Measurements from ENCODE around the gene ADAM12. TPM values are rescaled to one million over a fixed set of nuclear protein-coding genes. Genes with fewer than 3 reads are reported as not detected.

ADAM12 gene
- total and polyA plus RNA-seq, 12 donors = 0.08 to 3.9 (median 0.53) TPM

DNA sequence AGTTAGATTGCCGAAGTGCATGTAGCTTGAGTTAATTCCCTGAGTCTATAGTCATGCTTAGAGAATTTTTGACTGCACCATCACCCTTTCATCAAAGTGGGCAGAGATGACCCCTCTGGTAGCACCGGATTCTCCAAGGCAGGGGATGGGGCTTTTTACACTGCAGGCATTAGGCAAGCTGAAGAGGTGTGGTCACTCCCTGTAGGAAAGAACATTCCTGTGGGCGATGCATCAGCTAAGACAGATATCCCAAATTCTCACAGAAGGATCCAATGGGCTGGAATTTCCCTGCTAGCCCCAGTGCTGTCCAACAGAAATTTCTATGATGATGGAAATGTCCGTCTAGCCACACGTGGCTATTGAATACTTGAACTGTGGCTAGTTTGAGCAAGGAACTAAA lies 118.2 kb downstream of the ADAM12 start:
- no peaks in the 10 kb centered on the region for H3K36me3 ChIP-seq (replicated peaks in 1 of 2)
- no peak overlapping the region for H3K4me3 ChIP-seq
- 83 to 92% (median 90%) methylated on average over 5 of the region's 5 CpGs for WGBS, 4 donors
- TF ChIP-seq, protein P1, sequence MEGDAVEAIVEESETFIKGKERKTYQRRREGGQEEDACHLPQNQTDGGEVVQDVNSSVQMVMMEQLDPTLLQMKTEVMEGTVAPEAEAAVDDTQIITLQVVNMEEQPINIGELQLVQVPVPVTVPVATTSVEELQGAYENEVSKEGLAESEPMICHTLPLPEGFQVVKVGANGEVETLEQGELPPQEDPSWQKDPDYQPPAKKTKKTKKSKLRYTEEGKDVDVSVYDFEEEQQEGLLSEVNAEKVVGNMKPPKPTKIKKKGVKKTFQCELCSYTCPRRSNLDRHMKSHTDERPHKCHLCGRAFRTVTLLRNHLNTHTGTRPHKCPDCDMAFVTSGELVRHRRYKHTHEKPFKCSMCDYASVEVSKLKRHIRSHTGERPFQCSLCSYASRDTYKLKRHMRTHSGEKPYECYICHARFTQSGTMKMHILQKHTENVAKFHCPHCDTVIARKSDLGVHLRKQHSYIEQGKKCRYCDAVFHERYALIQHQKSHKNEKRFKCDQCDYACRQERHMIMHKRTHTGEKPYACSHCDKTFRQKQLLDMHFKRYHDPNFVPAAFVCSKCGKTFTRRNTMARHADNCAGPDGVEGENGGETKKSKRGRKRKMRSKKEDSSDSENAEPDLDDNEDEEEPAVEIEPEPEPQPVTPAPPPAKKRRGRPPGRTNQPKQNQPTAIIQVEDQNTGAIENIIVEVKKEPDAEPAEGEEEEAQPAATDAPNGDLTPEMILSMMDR (IDR thresholded peaks at IDR 0.05) = no peak
- TF ChIP-seq POLR2A (IDR thresholded peaks at IDR 0.05) = no peak
- no peaks in the 10 kb centered on the region for H3K4me1 ChIP-seq (replicated peaks in 1 of 2)
- intact Hi-C loops (cut with DNase I) = no loop called here
- DNase-seq = no peak
- no peaks in the 10 kb centered on the region for H3K9me3 ChIP-seq (replicated peaks in 1 of 3)
- H3K27me3 ChIP-seq = no peaks in the 10 kb centered on the region
- H3K27ac ChIP-seq = no peak overlapping the region

DNA sequence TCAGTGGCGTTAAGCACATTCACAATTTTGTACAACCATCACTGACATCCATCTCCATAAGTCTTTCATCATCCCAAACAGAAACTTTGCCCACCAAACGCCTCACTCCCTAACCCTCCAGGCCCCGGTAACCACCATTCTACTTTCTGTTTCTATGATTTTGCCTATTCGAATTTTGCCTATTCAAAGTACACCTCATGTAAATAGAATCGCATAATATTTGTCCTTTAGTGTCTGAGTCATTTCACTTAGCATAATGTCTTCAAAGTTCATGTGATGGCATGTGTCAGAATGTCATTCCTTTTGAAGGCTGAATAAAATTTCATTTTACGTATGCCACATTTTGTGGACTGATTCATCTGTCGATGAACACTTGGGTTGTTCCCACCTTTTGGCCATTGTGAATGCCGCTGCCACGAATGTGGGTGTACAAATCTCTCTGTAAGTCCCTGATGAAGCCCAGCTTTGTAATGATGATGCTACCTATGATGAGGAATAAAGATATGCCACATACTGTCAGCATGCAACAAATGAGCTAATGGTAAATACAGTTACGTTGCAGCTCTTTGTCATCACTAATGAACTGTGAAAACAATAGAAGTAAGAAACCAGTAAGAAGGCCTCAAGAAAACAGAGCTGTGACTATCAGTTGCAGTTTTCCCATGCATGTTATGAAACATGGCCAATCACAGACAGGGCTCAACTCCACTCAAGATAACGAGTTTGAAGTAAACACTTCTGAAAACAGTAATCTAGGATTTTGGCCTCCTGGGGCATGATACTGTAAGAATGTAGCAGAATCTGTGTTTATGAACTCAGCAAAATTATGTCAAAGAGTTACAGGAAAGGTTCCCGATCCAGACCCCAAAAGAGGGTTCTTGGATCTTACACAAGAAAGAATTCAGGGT lies 120.0 kb downstream of the ADAM12 start:
- intact Hi-C loops (cut with DNase I) = no loop called here
- H3K9me3 ChIP-seq (replicated peaks in 1 of 3) = no peaks in the 10 kb centered on the region
- H3K4me1 ChIP-seq (replicated peaks in 1 of 2) = no peaks in the 10 kb centered on the region
- no peaks in the 10 kb centered on the region for H3K36me3 ChIP-seq (replicated peaks in 1 of 2)
- no peak overlapping the region for H3K27ac ChIP-seq
- no peaks in the 10 kb centered on the region for H3K27me3 ChIP-seq
- TF ChIP-seq, protein P1 (IDR thresholded peaks at IDR 0.05) = no peak
- TF ChIP-seq POLR2A (IDR thresholded peaks at IDR 0.05) = no peak
- no peak for DNase-seq
- no peak overlapping the region for H3K4me3 ChIP-seq
- WGBS, 4 donors = 80 to 83% (median 82%) methylated on average over 12 of the region's 12 CpGs

DNA sequence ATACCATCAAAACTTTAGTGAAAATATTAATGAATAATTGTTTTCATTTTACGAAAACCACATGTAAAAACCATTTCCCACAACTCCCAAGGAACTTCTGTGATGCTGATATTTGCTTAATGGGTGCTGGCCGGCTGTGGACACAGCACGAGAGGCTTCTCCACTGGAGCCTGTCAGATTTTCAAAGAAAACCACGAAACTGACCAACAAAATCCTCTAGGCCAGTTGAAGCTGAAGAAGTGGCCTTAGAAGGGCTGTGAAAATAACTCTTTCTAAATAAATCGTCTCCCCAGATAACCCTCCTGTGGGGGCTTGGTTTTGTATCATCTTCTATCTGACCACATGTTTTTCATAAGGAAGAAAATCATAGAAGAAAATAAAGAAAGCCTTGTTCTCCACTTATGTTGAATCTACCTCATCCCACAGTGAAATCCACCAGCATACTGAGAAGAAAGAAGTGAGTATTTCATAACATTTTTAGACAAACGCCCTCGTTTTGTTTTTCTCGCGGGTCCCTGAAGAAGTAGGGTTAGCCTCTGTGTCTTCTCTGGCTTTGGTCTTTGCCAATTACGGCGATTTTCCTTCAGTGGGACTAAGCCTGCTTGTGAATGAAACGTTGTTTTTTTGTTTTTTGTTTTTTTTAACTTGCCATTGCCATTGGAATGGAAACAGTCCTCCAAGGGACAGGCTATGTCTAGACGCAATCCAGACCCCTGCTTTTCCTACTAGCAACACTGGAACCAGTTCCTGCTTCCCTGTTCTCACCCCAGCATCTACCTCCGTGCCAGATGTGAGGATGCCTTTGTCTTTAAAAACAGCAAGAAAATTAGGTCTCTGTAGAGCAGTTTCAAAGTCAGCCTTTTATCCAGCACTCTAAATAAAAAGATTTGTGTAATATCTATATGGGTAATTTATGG lies 123.9 kb downstream of the ADAM12 start:
- Histone ChIP-seq H3K27ac (no peak overlapping the region), H3K27me3 (no peaks in the 10 kb centered on the region), H3K9me3 (replicated peaks in 1 of 3) (no peaks in the 10 kb centered on the region), H3K4me1 (replicated peaks in 1 of 2) (no peaks in the 10 kb centered on the region), H3K36me3 (replicated peaks in 1 of 2) (no peaks in the 10 kb centered on the region), H3K4me3 (no peak overlapping the region)
- 61 to 73% (median 65%) methylated on average over 14 of the region's 14 CpGs for WGBS, 4 donors
- TF ChIP-seq, protein P1 (IDR thresholded peaks at IDR 0.05) = no peak
- no peak for TF ChIP-seq POLR2A (IDR thresholded peaks at IDR 0.05)
- intact Hi-C loops (cut with DNase I) = no loop called here
- DNase-seq = no peak

DNA sequence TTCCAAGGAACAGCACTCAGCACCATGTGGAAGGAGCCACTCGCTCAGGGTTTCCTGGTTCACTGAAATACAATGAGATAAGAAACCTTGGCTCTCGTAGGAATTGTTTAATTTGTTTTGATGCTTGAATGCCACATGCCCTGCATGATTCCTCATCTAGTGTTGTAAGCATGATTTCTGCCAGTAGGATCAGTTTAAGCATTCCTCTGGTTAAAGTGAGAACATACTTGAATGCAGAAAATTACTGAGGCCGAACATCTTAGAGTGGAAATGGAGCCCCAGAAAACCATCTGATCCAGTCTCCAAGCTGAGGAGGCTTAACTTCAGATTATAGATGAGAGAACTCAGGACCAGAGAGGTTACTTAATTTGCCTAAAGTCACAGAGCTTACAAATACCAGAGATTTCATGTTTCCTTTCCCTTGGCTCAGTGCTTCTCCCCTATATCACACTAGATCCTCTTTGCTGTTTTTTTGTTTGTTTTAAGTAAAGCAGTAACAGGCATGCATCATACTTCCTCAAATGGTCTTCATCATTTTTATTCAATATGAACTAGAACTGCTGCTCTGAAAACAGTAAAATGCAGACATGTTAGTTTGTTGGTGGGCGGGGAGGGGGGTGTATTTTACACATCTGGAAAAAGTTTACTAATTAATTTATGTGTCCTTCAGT lies 125.1 kb downstream of the ADAM12 start:
- intact Hi-C loops (cut with DNase I) = no loop called here
- no peak for DNase-seq
- H3K4me3 ChIP-seq = no peak overlapping the region
- 47 to 72% (median 60%) methylated on average over 4 of the region's 4 CpGs for WGBS, 4 donors
- no peak overlapping the region for H3K27ac ChIP-seq
- H3K9me3 ChIP-seq (replicated peaks in 1 of 3) = no peaks in the 10 kb centered on the region
- H3K4me1 ChIP-seq (replicated peaks in 1 of 2) = no peaks in the 10 kb centered on the region
- no peaks in the 10 kb centered on the region for H3K27me3 ChIP-seq
- no peaks in the 10 kb centered on the region for H3K36me3 ChIP-seq (replicated peaks in 1 of 2)
- TF ChIP-seq POLR2A (IDR thresholded peaks at IDR 0.05) = no peak
- TF ChIP-seq, protein P1 (IDR thresholded peaks at IDR 0.05) = no peak

Data from adrenal gland (tissue), 12 donors.